H1 (cell line): ENCODE results near the gene RGS3. TPM values are rescaled to one million over a fixed set of nuclear protein-coding genes. Genes with fewer than 3 reads are reported as not detected.

ENCODE experiments used
- ATF3 ChIP-seq: IDR thresholded peaks from 2 replicates; pipeline ENCODE4 v1.6.1; 2011; ENCODE audit warnings: low read depth, mild to moderate bottlenecking, low read length; ENCODE audit not compliant: insufficient read depth
- E2F6 ChIP-seq: IDR thresholded peaks from 2 replicates; pipeline ENCODE4 v1.6.1; 2012; ENCODE audit warnings: inconsistent platforms
- JUND ChIP-seq: IDR thresholded peaks from 2 replicates; pipeline ENCODE4 v1.6.1; 2011; ENCODE audit warnings: mild to moderate bottlenecking, improper control_type of control experiment, low read length
- KDM1A ChIP-seq: fragments of 200-600, 300-600 bp; sonication (generic); IDR thresholded peaks from 2 replicates; pipeline ENCODE4 v1.7.1; 2016; ENCODE audit warnings: mild to moderate bottlenecking, low read length, borderline replicate concordance
- MAX ChIP-seq: IDR thresholded peaks from 2 replicates; pipeline ENCODE4 v1.6.1; 2012; ENCODE audit warnings: inconsistent platforms
- NRF1 ChIP-seq: IDR thresholded peaks from 2 replicates; pipeline ENCODE4 v1.6.1; 2011; ENCODE audit warnings: mild to moderate bottlenecking, low read depth, low read length, improper control_type of control experiment
- POLR2A ChIP-seq, 2 experiments: IDR thresholded peaks; 1 replicate in 1 of 2; 2 replicates in 1 of 2; pipeline ENCODE4 v1.6.1; 2011; ENCODE audit warnings: low read depth in 2 of 2, low read length in 2 of 2, mild to moderate bottlenecking in 2 of 2; ENCODE audit errors: control extremely low read depth in 1 of 2
- POU5F1 ChIP-seq: IDR thresholded peaks from 2 replicates; pipeline ENCODE4 v1.6.1; 2011; ENCODE audit warnings: low read depth, mild to moderate bottlenecking, low read length, moderate library complexity
- RBBP5 ChIP-seq: IDR thresholded peaks from 2 replicates; pipeline ENCODE4 v1.7.1; 2012; ENCODE audit warnings: low read depth, mild to moderate bottlenecking, inconsistent platforms, low read length, moderate library complexity, borderline replicate concordance
- SP1 ChIP-seq: IDR thresholded peaks from 2 replicates; pipeline ENCODE4 v1.6.1; 2011; ENCODE audit warnings: low read depth, low read length
- TBP ChIP-seq: IDR thresholded peaks from 2 replicates; pipeline ENCODE4 v1.6.1; 2011; ENCODE audit warnings: low read depth, low read length, improper control_type of control experiment
- polyA plus RNA-seq, 7 experiments: library from polyadenylated mRNA; depleted of rRNA in 3 of 7; stranded (reverse) in 5 of 7; unstranded in 2 of 7; fragments of >200 nt in 5 of 7; fragments of 200-250 nt in 2 of 7; gene quantifications; 1 replicate in 5 of 7; 2 replicates in 1 of 7; 4 replicates in 1 of 7; pipeline versions ENCODE4 v1.2.1 to v1.2.3, GENCODE V29; 2011 to 2013; ENCODE audit warnings: missing spikeins in 2 of 7, mixed read lengths in 2 of 7
- total RNA-seq: library from RNA; stranded (reverse); fragmentation: NEBNext Ultra II Directional; extraction: Animal tissue kit (Norgen Biotek cat#: 25700); gene quantifications from 2 replicates; pipeline ENCODE4 v1.2.1, GENCODE V29; 2021

RGS3 gene
- total and polyA plus RNA-seq, 2 of the 8 experiments (the other 6 are each of a cell fraction or from before 2014, with no cell fraction given): 12.6 to 18.2 TPM

GRCh38 chr9:113620377-113621161, 157.0 kb downstream of the RGS3 start (continued):
- TF ChIP-seq JUND (peak; percentile 97), RBBP5 (0 out of 2 replicates have a peak, but pooled peaks have one; percentile 71), KDM1A (peak; percentile 93; the same call in 1 of the 2 replicates), POU5F1 (no peak), MAX (peak; percentile 64; the same call in 1 of the 2 replicates), SP1 (peak; percentile 70; the same call in 1 of the 2 replicates), E2F6 (peak; percentile 85), ATF3 (0 out of 2 replicates have a peak, but pooled peaks have one; percentile 12), TBP (no peak), NRF1 (no peak), POLR2A (IDR thresholded peaks at IDR 0.05; ENCODE audit: control extremely low read depth in 1 of 2, low read depth in 2 of 2, low read length in 2 of 2) (peak in 1 of 2 experiments; percentile 47; a peak in 1 of 3 replicates)
